ENCODE results near the gene ZBTB12. TPM values are rescaled to one million over a fixed set of nuclear protein-coding genes. Genes with fewer than 3 reads are reported as not detected.

ZBTB12 gene
- total RNA-seq, 1 experiment from 2014 or later, result 11.7 TPM

DNA sequence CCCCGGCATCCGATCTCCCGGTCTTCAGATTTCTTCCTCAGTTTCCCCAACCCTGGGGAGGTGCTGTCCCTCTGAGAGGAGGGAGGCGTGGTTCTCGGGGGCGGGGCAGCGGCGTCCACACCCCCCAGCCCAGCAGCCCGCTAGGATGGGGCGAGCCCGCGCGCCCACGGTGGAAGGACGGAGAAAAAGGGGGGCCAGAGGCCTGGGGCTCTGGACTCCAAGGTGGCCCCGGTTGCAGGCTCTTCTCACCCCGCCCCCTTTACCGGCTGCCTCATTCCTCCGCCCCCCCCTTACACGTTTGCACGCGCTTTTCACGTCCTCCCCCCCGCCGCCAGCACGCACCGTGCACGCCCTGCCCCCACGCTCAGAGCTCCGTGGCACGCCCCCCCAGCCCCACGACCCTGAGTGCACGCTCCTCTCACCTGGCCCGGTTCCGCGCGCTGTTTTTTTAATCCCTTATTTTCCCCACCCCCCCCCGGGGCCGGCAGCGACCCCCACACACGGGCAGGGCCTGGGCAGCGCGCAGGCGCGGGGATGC lies 402 bp downstream of the ZBTB12 start:
- POLR2A ChIA-PET, result interaction anchor here (1.2 kb wide), 1 partner anchor 58 kb away, joined by 3 read pairs; the partner anchor contains the start of gene SKIC2
- H3K4me3 Mint-ChIP-seq (ENCODE audit: unreplicated experiment), result peak overlapping the region; percentile 73
- DNase-seq, result peak; percentile 34 to 64

DNA sequence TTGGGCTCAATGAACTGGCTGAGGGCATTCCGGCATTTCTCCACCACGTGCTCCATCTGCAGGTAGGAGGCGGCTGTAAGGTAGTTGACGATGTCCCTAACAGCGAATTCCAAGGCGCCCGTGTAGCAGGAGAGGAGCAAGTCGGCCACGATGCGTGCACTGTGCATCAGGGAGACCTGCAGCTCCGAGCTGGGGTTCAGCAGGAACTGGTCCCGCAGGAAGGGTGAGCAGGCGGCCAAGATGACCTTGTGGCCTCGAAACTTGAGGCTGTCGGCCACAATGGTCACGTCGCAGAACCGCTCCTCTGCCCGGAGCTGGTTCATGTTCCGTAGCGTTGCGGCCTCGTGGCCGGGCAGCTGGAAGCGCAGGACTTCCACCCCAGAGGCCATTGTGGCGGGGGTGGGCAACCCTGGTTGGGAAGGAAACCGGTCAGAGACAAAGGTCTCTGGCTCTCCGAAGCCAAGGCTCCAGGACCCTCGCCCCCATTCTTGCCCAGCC lies 920 bp downstream of the ZBTB12 start:
- no peak for TF ChIP-seq CTCF (IDR thresholded peaks at IDR 0.05; ENCODE audit: insufficient read depth in 1 of 2, low read depth in 1 of 2, low read length in 1 of 2, severe bottlenecking in 1 of 2, unreplicated experiment in 1 of 2)
- H3K27ac Mint-ChIP-seq (ENCODE audit: unreplicated experiment), result peak overlapping the region; percentile 55
- H3K4me3 Mint-ChIP-seq (ENCODE audit: unreplicated experiment), result peak overlapping the region; percentile 73
- DNase-seq, result peak in 1 of 2 experiments; percentile 64
- no TSS peak for BruUV-seq (replicated peaks)
- Histone ChIP-seq H3K9me3 (no peaks in the 10 kb centered on the region), H3K36me3 (ENCODE audit: control insufficient read depth, insufficient read depth, low read length) (no peaks in the 10 kb centered on the region), H3K27me3 (replicated peaks; ENCODE audit: control insufficient read depth, insufficient read depth, low read length) (no peaks in the 10 kb centered on the region), H3K4me3 (ENCODE audit: low read depth, low read length) (peak overlapping the region; percentile 68), H3K4me1 (peaks cover 23% of the 10 kb centered on the region)
- no peaks in the 10 kb centered on the region for H3K9me3 Mint-ChIP-seq (ENCODE audit: unreplicated experiment)
- POLR2A ChIA-PET, result no interaction called here
- CTCF ChIA-PET, result interaction anchor here (0.6 kb wide), 1 partner anchor 58 kb away, joined by 5 read pairs; the partner anchor contains the start of genes NELFE and SKIC2
- H3K27me3 Mint-ChIP-seq (ENCODE audit: insufficient read depth, unreplicated experiment), result no peaks in the 10 kb centered on the region
- peaks cover 31% of the 10 kb centered on the region for H3K36me3 Mint-ChIP-seq (ENCODE audit: insufficient read depth, unreplicated experiment)
- intact Hi-C loops (cut with micrococcal nuclease; ENCODE audit: unreplicated experiment), result loop anchor here (5.0 kb wide), 1 partner anchor 216 kb away; no protein-coding TSS in a partner anchor
- H3K4me1 Mint-ChIP-seq (ENCODE audit: low read depth, unreplicated experiment), result peaks cover 20% of the 10 kb centered on the region

More for the DNA sequence above, 402 bp downstream of the ZBTB12 start:
- Histone ChIP-seq H3K27me3 (replicated peaks; ENCODE audit: control insufficient read depth, insufficient read depth, low read length) (no peaks in the 10 kb centered on the region), H3K4me1 (peaks cover 22% of the 10 kb centered on the region), H3K36me3 (ENCODE audit: control insufficient read depth, insufficient read depth, low read length) (no peaks in the 10 kb centered on the region), H3K9me3 (no peaks in the 10 kb centered on the region), H3K4me3 (ENCODE audit: low read depth, low read length) (peak overlapping the region; percentile 68)
- Mint-ChIP-seq H3K4me1 (ENCODE audit: low read depth, unreplicated experiment) (peaks cover 20% of the 10 kb centered on the region), H3K27me3 (ENCODE audit: insufficient read depth, unreplicated experiment) (no peaks in the 10 kb centered on the region), H3K27ac (ENCODE audit: unreplicated experiment) (peak overlapping the region; percentile 58), H3K36me3 (ENCODE audit: insufficient read depth, unreplicated experiment) (peaks cover 30% of the 10 kb centered on the region), H3K9me3 (ENCODE audit: unreplicated experiment) (no peaks in the 10 kb centered on the region)
- BruUV-seq (replicated peaks), result TSS peak; percentile 21
- CTCF ChIA-PET, result interaction anchor here (0.6 kb wide), 1 partner anchor 57 kb away, joined by 5 read pairs; the partner anchor contains the start of genes NELFE and SKIC2
- no peak for TF ChIP-seq CTCF (IDR thresholded peaks at IDR 0.05; ENCODE audit: insufficient read depth in 1 of 2, low read depth in 1 of 2, low read length in 1 of 2, severe bottlenecking in 1 of 2, unreplicated experiment in 1 of 2)
- intact Hi-C loops (cut with micrococcal nuclease; ENCODE audit: unreplicated experiment), result loop anchor here (5.0 kb wide), 1 partner anchor 216 kb away; no protein-coding TSS in a partner anchor

DNA sequence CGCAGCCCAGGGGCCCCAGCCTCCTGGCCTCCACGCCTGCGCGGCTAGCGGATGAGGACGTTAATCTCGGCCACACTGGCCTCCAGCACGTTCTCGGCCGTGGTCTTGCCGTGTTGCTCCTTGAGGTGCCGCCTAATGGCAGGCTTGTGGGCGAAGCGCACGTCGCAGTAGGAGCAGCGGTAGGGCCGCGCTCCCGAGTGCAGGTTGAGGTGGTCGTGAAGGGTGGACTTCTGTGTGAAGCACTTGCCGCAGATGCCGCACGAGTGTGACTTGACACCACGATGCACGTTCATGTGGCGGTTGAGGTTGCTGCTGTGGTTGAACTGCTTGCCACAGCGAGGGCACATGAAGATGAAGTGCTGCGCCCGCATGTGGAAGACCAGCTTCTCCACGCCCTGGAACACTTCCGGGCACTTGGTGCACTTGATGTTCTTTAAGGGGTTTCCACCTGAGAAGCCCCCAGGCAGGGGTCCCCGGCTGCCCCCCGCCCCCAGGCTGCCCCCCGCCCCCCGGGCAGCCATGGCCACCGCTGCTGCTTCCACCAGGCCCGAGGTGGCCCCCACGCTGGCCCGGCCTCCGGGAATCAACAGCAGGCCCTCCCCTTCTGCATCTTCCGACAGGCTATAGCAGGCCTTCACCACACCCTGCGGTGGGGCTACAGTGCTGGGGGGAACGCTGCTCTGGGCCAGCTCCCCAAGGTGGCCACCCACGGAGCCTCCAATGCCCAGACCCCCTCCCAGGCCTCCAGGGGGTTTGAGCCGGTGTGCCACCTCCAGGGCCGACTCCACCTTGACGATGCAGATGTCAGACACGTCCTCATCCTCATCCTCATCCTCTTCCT lies 1.8 kb downstream of the ZBTB12 start:
- intact Hi-C loops (cut with micrococcal nuclease; ENCODE audit: unreplicated experiment), result loop anchor here (5.0 kb wide), 1 partner anchor 217 kb away; no protein-coding TSS in a partner anchor
- no peaks in the 10 kb centered on the region; the same call in 1 of the 2 replicates for H3K36me3 ChIP-seq (ENCODE audit: control insufficient read depth, insufficient read depth, low read length)
- H3K4me3 ChIP-seq (ENCODE audit: low read depth, low read length), result no peak overlapping the region
- CTCF ChIA-PET, result no interaction called here
- no peaks in the 10 kb centered on the region for H3K9me3 Mint-ChIP-seq (ENCODE audit: unreplicated experiment)
- H3K4me1 ChIP-seq, result peaks cover 23% of the 10 kb centered on the region
- peaks cover 20% of the 10 kb centered on the region for H3K4me1 Mint-ChIP-seq (ENCODE audit: low read depth, unreplicated experiment)
- no peak for TF ChIP-seq CTCF (IDR thresholded peaks at IDR 0.05; ENCODE audit: insufficient read depth in 1 of 2, low read depth in 1 of 2, low read length in 1 of 2, severe bottlenecking in 1 of 2, unreplicated experiment in 1 of 2)
- POLR2A ChIA-PET, result no interaction called here
- no peaks in the 10 kb centered on the region for H3K27me3 ChIP-seq (replicated peaks; ENCODE audit: control insufficient read depth, insufficient read depth, low read length)
- no peak overlapping the region for H3K27ac Mint-ChIP-seq (ENCODE audit: unreplicated experiment)
- H3K27me3 Mint-ChIP-seq (ENCODE audit: insufficient read depth, unreplicated experiment), result no peaks in the 10 kb centered on the region
- no peaks in the 10 kb centered on the region for H3K9me3 ChIP-seq
- H3K4me3 Mint-ChIP-seq (ENCODE audit: unreplicated experiment), result peak overlapping the region; percentile 96
- DNase-seq, result no peak
- no TSS peak for BruUV-seq (replicated peaks)
- H3K36me3 Mint-ChIP-seq (ENCODE audit: insufficient read depth, unreplicated experiment), result peaks cover 39% of the 10 kb centered on the region
